ENCODE data around the gene SHROOM1.
"Not testable (repeated sequence)": the region's sequence is repeated elsewhere in the genome, so short reads cannot be mapped to it uniquely, and the experiment has no call there.

SHROOM1 gene

GRCh38 chr5:132812123-132812765 is 18.2 kb downstream of the SHROOM1 start:
- Histone ChIP-seq H3K56ac (ENCODE audit: low read length) (no peak overlapping the region), H3K18ac (ENCODE audit: low read length) (no peak overlapping the region), H3K4me2 (ENCODE audit: low read length) (no peak overlapping the region), H3K79me1 (ENCODE audit: low read length) (no peaks in the 10 kb centered on the region), H4K8ac (ENCODE audit: low read depth, low read length) (no peak overlapping the region), H3K27ac (ENCODE audit: low read depth, low read length) (no peak overlapping the region), H3K36me3 (ENCODE audit: control insufficient read depth, insufficient read depth, low read length) (no peaks in the 10 kb centered on the region), H3K9ac (ENCODE audit: low read length) (no peak overlapping the region), H3K27me3 (ENCODE audit: insufficient read depth, low read length, poor library complexity) (peaks cover 25% of the 10 kb centered on the region), H3K4me1 (ENCODE audit: control insufficient read depth, low read depth, low read length) (no peaks in the 10 kb centered on the region), H3K23ac (ENCODE audit: low read length) (no peak overlapping the region), H3K4ac (ENCODE audit: low read depth, low read length) (no peak overlapping the region), H3K4me3 (ENCODE audit: low read length) (no peak overlapping the region), H2AK5ac (ENCODE audit: low read length) (no peak overlapping the region), H3K79me2 (ENCODE audit: control insufficient read depth, insufficient read depth, low read length) (no peaks in the 10 kb centered on the region), H4K5ac (ENCODE audit: low read length) (no peak overlapping the region), H2BK120ac (ENCODE audit: low read depth, low read length) (no peak overlapping the region), H2BK5ac (ENCODE audit: low read length) (no peak overlapping the region), H2BK15ac (replicated peaks; ENCODE audit: low read depth) (no peak overlapping the region)
- DNase-seq, result no peak
- no CpG with 5 or more reads among the region's 18 CpGs for WGBS (ENCODE audit: extremely low coverage, insufficient coverage, low lambda C conversion rate)

- peaks cover 3% of the 10 kb centered on the region for H3K4me1 ChIP-seq (ENCODE audit: control insufficient read depth, low read depth, low read length)
- no peak overlapping the region for H2BK5ac ChIP-seq (ENCODE audit: low read length)
- H2BK15ac ChIP-seq (replicated peaks; ENCODE audit: low read depth), result no peak overlapping the region
- no peak for DNase-seq
- no peaks in the 10 kb centered on the region for H3K79me1 ChIP-seq (ENCODE audit: low read length)
- H3K4me3 ChIP-seq (ENCODE audit: low read length), result no peak overlapping the region
- H2AK5ac ChIP-seq (ENCODE audit: low read length), result no peak overlapping the region
- H3K36me3 ChIP-seq (ENCODE audit: control insufficient read depth, insufficient read depth, low read length), result no peaks in the 10 kb centered on the region
- H3K4ac ChIP-seq (ENCODE audit: low read depth, low read length), result no peak overlapping the region
- no peak overlapping the region for H3K27ac ChIP-seq (ENCODE audit: low read depth, low read length)
- no CpG with 5 or more reads among the region's 5 CpGs for WGBS (ENCODE audit: extremely low coverage, insufficient coverage, low lambda C conversion rate)
- no peak overlapping the region for H3K56ac ChIP-seq (ENCODE audit: low read length)
- no peak overlapping the region for H4K8ac ChIP-seq (ENCODE audit: low read depth, low read length)
- H4K5ac ChIP-seq (ENCODE audit: low read length), result no peak overlapping the region
- H3K18ac ChIP-seq (ENCODE audit: low read length), result no peak overlapping the region
- H3K4me2 ChIP-seq (ENCODE audit: low read length), result no peak overlapping the region
- H3K79me2 ChIP-seq (ENCODE audit: control insufficient read depth, insufficient read depth, low read length), result no peaks in the 10 kb centered on the region
- no peak overlapping the region for H2BK120ac ChIP-seq (ENCODE audit: low read depth, low read length)
- H3K23ac ChIP-seq (ENCODE audit: low read length), result no peak overlapping the region
- peaks cover 25% of the 10 kb centered on the region for H3K27me3 ChIP-seq (ENCODE audit: insufficient read depth, low read length, poor library complexity)
- H3K9ac ChIP-seq (ENCODE audit: low read length), result no peak overlapping the region
Measured at GRCh38 chr5:132810605-132811004, 19.8 kb downstream of the SHROOM1 start.

- Histone ChIP-seq H3K4me2 (ENCODE audit: low read length) (no peak overlapping the region), H3K9ac (ENCODE audit: low read length) (no peak overlapping the region), H2AK5ac (ENCODE audit: low read length) (no peak overlapping the region), H3K18ac (ENCODE audit: low read length) (no peak overlapping the region), H3K27me3 (ENCODE audit: insufficient read depth, low read length, poor library complexity) (peaks cover 19% of the 10 kb centered on the region), H2BK15ac (replicated peaks; ENCODE audit: low read depth) (no peak overlapping the region), H3K56ac (ENCODE audit: low read length) (no peak overlapping the region), H2BK5ac (ENCODE audit: low read length) (no peak overlapping the region), H3K79me1 (ENCODE audit: low read length) (no peaks in the 10 kb centered on the region), H4K5ac (ENCODE audit: low read length) (no peak overlapping the region), H4K8ac (ENCODE audit: low read depth, low read length) (no peak overlapping the region), H3K79me2 (ENCODE audit: control insufficient read depth, insufficient read depth, low read length) (no peaks in the 10 kb centered on the region), H3K4ac (ENCODE audit: low read depth, low read length) (no peak overlapping the region), H3K36me3 (ENCODE audit: control insufficient read depth, insufficient read depth, low read length) (no peaks in the 10 kb centered on the region), H3K23ac (ENCODE audit: low read length) (no peak overlapping the region), H3K27ac (ENCODE audit: low read depth, low read length) (no peak overlapping the region), H3K4me1 (ENCODE audit: control insufficient read depth, low read depth, low read length) (peaks cover 3% of the 10 kb centered on the region), H2BK120ac (ENCODE audit: low read depth, low read length) (no peak overlapping the region), H3K4me3 (ENCODE audit: low read length) (no peak overlapping the region)
- WGBS (ENCODE audit: extremely low coverage, insufficient coverage, low lambda C conversion rate), result no CpG with 5 or more reads among the region's 3 CpGs
- no peak for DNase-seq
Measured at GRCh38 chr5:132808866-132809265, 21.6 kb downstream of the SHROOM1 start.

GRCh38 chr5:132808448-132808847 is 22.0 kb downstream of the SHROOM1 start:
- Histone ChIP-seq H3K27ac (ENCODE audit: low read depth, low read length) (no peak overlapping the region), H3K56ac (ENCODE audit: low read length) (no peak overlapping the region), H4K8ac (ENCODE audit: low read depth, low read length) (no peak overlapping the region), H3K79me1 (ENCODE audit: low read length) (no peaks in the 10 kb centered on the region), H3K9ac (ENCODE audit: low read length) (no peak overlapping the region), H3K36me3 (ENCODE audit: control insufficient read depth, insufficient read depth, low read length) (no peaks in the 10 kb centered on the region), H3K4me3 (ENCODE audit: low read length) (no peak overlapping the region), H2BK5ac (ENCODE audit: low read length) (no peak overlapping the region), H3K18ac (ENCODE audit: low read length) (no peak overlapping the region), H3K23ac (ENCODE audit: low read length) (no peak overlapping the region), H3K4me2 (ENCODE audit: low read length) (no peak overlapping the region), H4K5ac (ENCODE audit: low read length) (no peak overlapping the region), H2AK5ac (ENCODE audit: low read length) (no peak overlapping the region), H3K27me3 (ENCODE audit: insufficient read depth, low read length, poor library complexity) (peaks cover 17% of the 10 kb centered on the region), H3K79me2 (ENCODE audit: control insufficient read depth, insufficient read depth, low read length) (no peaks in the 10 kb centered on the region), H3K4ac (ENCODE audit: low read depth, low read length) (no peak overlapping the region), H2BK15ac (replicated peaks; ENCODE audit: low read depth) (no peak overlapping the region), H2BK120ac (ENCODE audit: low read depth, low read length) (no peak overlapping the region), H3K4me1 (ENCODE audit: control insufficient read depth, low read depth, low read length) (peaks cover 3% of the 10 kb centered on the region)
- no CpG with 5 or more reads among the region's 2 CpGs for WGBS (ENCODE audit: extremely low coverage, insufficient coverage, low lambda C conversion rate)
- no peak for DNase-seq

- Histone ChIP-seq H3K36me3 (ENCODE audit: control insufficient read depth, insufficient read depth, low read length) (no peaks in the 10 kb centered on the region), H3K18ac (ENCODE audit: low read length) (peak overlapping the region; percentile 72), H3K79me2 (ENCODE audit: control insufficient read depth, insufficient read depth, low read length) (no peaks in the 10 kb centered on the region), H3K27me3 (ENCODE audit: insufficient read depth, low read length, poor library complexity) (peaks cover 6% of the 10 kb centered on the region), H3K4me2 (ENCODE audit: low read length) (no peak overlapping the region), H3K23ac (ENCODE audit: low read length) (no peak overlapping the region), H3K9ac (ENCODE audit: low read length) (no peak overlapping the region), H3K4me3 (ENCODE audit: low read length) (no peak overlapping the region), H2BK15ac (replicated peaks; ENCODE audit: low read depth) (no peak overlapping the region), H2BK120ac (ENCODE audit: low read depth, low read length) (no peak overlapping the region), H3K4ac (ENCODE audit: low read depth, low read length) (no peak overlapping the region), H4K5ac (ENCODE audit: low read length) (no peak overlapping the region), H2BK5ac (ENCODE audit: low read length) (no peak overlapping the region), H3K27ac (ENCODE audit: low read depth, low read length) (no peak overlapping the region), H3K79me1 (ENCODE audit: low read length) (no peaks in the 10 kb centered on the region), H3K56ac (ENCODE audit: low read length) (peak overlapping the region; percentile 37), H2AK5ac (ENCODE audit: low read length) (no peak overlapping the region), H4K8ac (ENCODE audit: low read depth, low read length) (no peak overlapping the region), H3K4me1 (ENCODE audit: control insufficient read depth, low read depth, low read length) (peaks cover 3% of the 10 kb centered on the region)
- no CpG with 5 or more reads among the region's 12 CpGs for WGBS (ENCODE audit: extremely low coverage, insufficient coverage, low lambda C conversion rate)
- peak; percentile 77 for DNase-seq
Measured at GRCh38 chr5:132807163-132807838, 23.1 kb downstream of the SHROOM1 start.

GRCh38 chr5:132806804-132807162 is 23.7 kb downstream of the SHROOM1 start:
- not testable (repeated sequence) for H3K4ac ChIP-seq (ENCODE audit: low read depth, low read length); H3K79me1 ChIP-seq (ENCODE audit: low read length); H2AK5ac ChIP-seq (ENCODE audit: low read length); H3K27me3 ChIP-seq (ENCODE audit: insufficient read depth, low read length, poor library complexity); H2BK120ac ChIP-seq (ENCODE audit: low read depth, low read length); H4K5ac ChIP-seq (ENCODE audit: low read length); H2BK5ac ChIP-seq (ENCODE audit: low read length); H4K8ac ChIP-seq (ENCODE audit: low read depth, low read length); H3K79me2 ChIP-seq (ENCODE audit: control insufficient read depth, insufficient read depth, low read length); H3K27ac ChIP-seq (ENCODE audit: low read depth, low read length); H3K4me3 ChIP-seq (ENCODE audit: low read length); DNase-seq; H3K23ac ChIP-seq (ENCODE audit: low read length); H3K9ac ChIP-seq (ENCODE audit: low read length); H2BK15ac ChIP-seq (replicated peaks; ENCODE audit: low read depth); H3K4me2 ChIP-seq (ENCODE audit: low read length); H3K4me1 ChIP-seq (ENCODE audit: control insufficient read depth, low read depth, low read length); H3K36me3 ChIP-seq (ENCODE audit: control insufficient read depth, insufficient read depth, low read length)
- no CpG with 5 or more reads among the region's 12 CpGs for WGBS (ENCODE audit: extremely low coverage, insufficient coverage, low lambda C conversion rate)
- peak overlapping the region; percentile 72 for H3K18ac ChIP-seq (ENCODE audit: low read length)
- H3K56ac ChIP-seq (ENCODE audit: low read length), result peak overlapping the region; percentile 37
